A549 (cell line): Measurements from ENCODE around the gene STIMATE.

Experiments used
- CHD2 ChIP-seq: fragments of 150-350 bp; IDR thresholded peaks from 2 replicates; pipeline ENCODE4 v1.6.1; 2014; ENCODE audit warnings: low read length; ENCODE audit not compliant: partially characterized antibody
- HDAC2 ChIP-seq: fragments of 200-600 bp; sonication (generic); IDR thresholded peaks from 2 replicates; pipeline ENCODE4 v1.6.1; 2016
- POLR2A ChIP-seq: IDR thresholded peaks from 2 replicates; pipeline ENCODE4 v1.6.1; 2012; ENCODE audit warnings: mild to moderate bottlenecking, low read length
- TF ChIP-seq, protein P1 (sequence below): fragments of >200 bp; sonication (Bioruptor Twin); formaldehyde crosslinking; IDR thresholded peaks from 3 replicates; pipeline ENCODE4 v1.5.1; 2016

DNA sequence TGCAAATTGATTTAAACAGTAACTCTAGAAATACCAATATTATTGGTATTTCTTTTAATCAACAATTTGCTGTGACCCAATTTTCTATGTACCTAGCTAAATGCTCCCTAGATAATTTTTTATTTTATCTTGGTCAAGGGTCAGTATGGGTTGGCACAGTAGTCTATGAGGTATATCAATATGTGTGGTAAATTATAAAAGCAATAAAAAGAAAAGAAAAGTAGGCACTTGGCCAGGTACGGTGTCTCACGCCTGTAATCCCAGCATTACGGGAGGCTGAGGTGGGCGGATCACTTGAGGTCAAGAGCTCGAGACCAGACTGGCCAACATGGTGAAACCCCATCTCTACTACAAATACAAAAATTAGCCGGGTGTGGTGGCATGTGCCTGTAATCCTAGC is 34.0 kb upstream of the STIMATE start:
- no peak for TF ChIP-seq HDAC2
- TF ChIP-seq, protein P1, sequence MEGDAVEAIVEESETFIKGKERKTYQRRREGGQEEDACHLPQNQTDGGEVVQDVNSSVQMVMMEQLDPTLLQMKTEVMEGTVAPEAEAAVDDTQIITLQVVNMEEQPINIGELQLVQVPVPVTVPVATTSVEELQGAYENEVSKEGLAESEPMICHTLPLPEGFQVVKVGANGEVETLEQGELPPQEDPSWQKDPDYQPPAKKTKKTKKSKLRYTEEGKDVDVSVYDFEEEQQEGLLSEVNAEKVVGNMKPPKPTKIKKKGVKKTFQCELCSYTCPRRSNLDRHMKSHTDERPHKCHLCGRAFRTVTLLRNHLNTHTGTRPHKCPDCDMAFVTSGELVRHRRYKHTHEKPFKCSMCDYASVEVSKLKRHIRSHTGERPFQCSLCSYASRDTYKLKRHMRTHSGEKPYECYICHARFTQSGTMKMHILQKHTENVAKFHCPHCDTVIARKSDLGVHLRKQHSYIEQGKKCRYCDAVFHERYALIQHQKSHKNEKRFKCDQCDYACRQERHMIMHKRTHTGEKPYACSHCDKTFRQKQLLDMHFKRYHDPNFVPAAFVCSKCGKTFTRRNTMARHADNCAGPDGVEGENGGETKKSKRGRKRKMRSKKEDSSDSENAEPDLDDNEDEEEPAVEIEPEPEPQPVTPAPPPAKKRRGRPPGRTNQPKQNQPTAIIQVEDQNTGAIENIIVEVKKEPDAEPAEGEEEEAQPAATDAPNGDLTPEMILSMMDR, result no peak
- no peak for TF ChIP-seq CHD2
- no peak for TF ChIP-seq POLR2A
